GM12878 (cell line): ENCODE measurements around the gene MEDAG. TPM values are rescaled to one million over a fixed set of nuclear protein-coding genes. Genes with fewer than 3 reads are reported as not detected.

ENCODE experiments used
- ATAC-seq: fragments of 200-7000 bp; cut with Tn5 transposase; 3 replicates; pipeline ENCODE4 v1.9.1; 2020; ENCODE audit warnings: mild to moderate bottlenecking, moderate library complexity
- BruUV-seq: library from RNA; stranded (reverse); fragments of 400-500 nt; replicated peaks from 2 replicates; lab custom pipeline; 2021; lab: Mats Ljungman, UMichigan
- CTCF ChIA-PET: fragments of 300-600 bp; sonication (Branson Sonifier 250); formaldehyde crosslinking; extraction: SDS; loops from one replicate; lab custom pipeline; 2021; ENCODE audit warnings: inconsistent platforms; lab: Yijun Ruan, JAX
- POLR2A ChIA-PET: fragments of 350-600 bp; formaldehyde crosslinking; extraction: SDS; loops from one replicate; lab custom pipeline; 2021; ENCODE audit warnings: inconsistent platforms; lab: Charles Lee
- RAD21 ChIA-PET: fragments of 300-600 bp; sonication (Branson Sonifier 250); formaldehyde crosslinking; loops from one replicate; lab custom pipeline; 2023; ENCODE audit warnings: antibody characterized with exemption; ENCODE audit not compliant: unreplicated experiment; lab: Charles Lee
- SMC1A ChIA-PET: fragments of 300-600 bp; sonication (Branson Sonifier 250); formaldehyde crosslinking; loops from one replicate; lab custom pipeline; 2023; ENCODE audit not compliant: unreplicated experiment, uncharacterized antibody; lab: Charles Lee
- DNase-seq: peaks from one replicate; pipeline ENCODE4 v3.0.0-alpha.2; 2011; ENCODE audit warnings: low read depth, low spot score
- FAIRE-seq: peaks from 3 replicates; lab custom pipeline; 2011; peaks lifted over from hg19 to GRCh38; lab: Jason Lieb, UNC
- H2AFZ ChIP-seq: 2 replicates; pipeline ENCODE4 v1.6.0; 2011; ENCODE audit warnings: low read depth, low read length, control low read depth; ENCODE audit not compliant: control insufficient read depth
- H3K27ac ChIP-seq: 2 replicates; pipeline ENCODE4 v1.5.1; 2011; ENCODE audit warnings: control low read depth; ENCODE audit not compliant: control insufficient read depth, insufficient read depth
- H3K27me3 ChIP-seq, 2 experiments: replicated peaks in 1 of 2; 2 replicates each; pipeline versions ENCODE4 v1.6.0 to v1.6.1; 2011; ENCODE audit warnings: low read length in 1 of 2; ENCODE audit not compliant: control insufficient read depth in 2 of 2, insufficient read depth in 2 of 2
- H3K36me3 ChIP-seq, 2 experiments: 2 replicates each; pipeline ENCODE4 v1.5.1; 2011; ENCODE audit warnings: low read length in 1 of 2; ENCODE audit not compliant: control insufficient read depth in 2 of 2, insufficient read depth in 2 of 2
- H3K4me1 ChIP-seq: 2 replicates; pipeline ENCODE4 v1.6.1; 2011; ENCODE audit warnings: mild to moderate bottlenecking, low read length, moderate library complexity, mixed read lengths; ENCODE audit not compliant: control insufficient read depth, insufficient read depth
- H3K4me2 ChIP-seq: 2 replicates; pipeline ENCODE4 v1.6.0; 2011; ENCODE audit warnings: control low read depth; ENCODE audit not compliant: control insufficient read depth, insufficient read depth
- H3K4me3 ChIP-seq: fragments of 200-600 bp; sonication (generic); 2 replicates; pipeline ENCODE4 v1.5.1; 2016
- H3K79me2 ChIP-seq: 2 replicates; pipeline ENCODE4 v1.6.0; 2011; ENCODE audit warnings: low read length; ENCODE audit not compliant: control insufficient read depth, insufficient read depth
- H3K9ac ChIP-seq: 2 replicates; pipeline ENCODE4 v1.8.0; 2011; ENCODE audit warnings: low read length, control low read depth, mixed read lengths; ENCODE audit not compliant: control insufficient read depth, insufficient read depth
- H3K9me3 ChIP-seq: replicated peaks from 3 replicates; pipeline ENCODE4 v1.5.1; 2011; ENCODE audit warnings: mild to moderate bottlenecking, low read length; ENCODE audit not compliant: control insufficient read depth, insufficient read depth
- H4K20me1 ChIP-seq: 2 replicates; pipeline ENCODE4 v1.6.0; 2011; ENCODE audit not compliant: control insufficient read depth, insufficient read depth
- DPF2 ChIP-seq: fragments of 450-650 bp; IDR thresholded peaks from 2 replicates; pipeline ENCODE4 v1.6.1; 2017; ENCODE audit warnings: mild to moderate bottlenecking
- HCFC1 ChIP-seq: fragments of 150-350 bp; IDR thresholded peaks from 2 replicates; pipeline ENCODE4 v1.6.1; 2014; ENCODE audit warnings: low read length
- HDAC2 ChIP-seq: fragments of 200-600 bp; sonication (generic); IDR thresholded peaks from 2 replicates; pipeline ENCODE4 v1.6.1; 2017
- MEF2B ChIP-seq: fragments of 450-650 bp; IDR thresholded peaks from 2 replicates; pipeline ENCODE4 v1.6.1; 2018; ENCODE audit warnings: mild to moderate bottlenecking, moderate library complexity; ENCODE audit not compliant: partially characterized antibody, poor library complexity, severe bottlenecking
- POLR2AphosphoS5 ChIP-seq: IDR thresholded peaks from 2 replicates; pipeline ENCODE4 v1.6.1; 2011; ENCODE audit warnings: mild to moderate bottlenecking, low read length, inconsistent platforms
- RAD21 ChIP-seq: IDR thresholded peaks from 2 replicates; pipeline ENCODE4 v1.6.1; 2011; ENCODE audit warnings: mild to moderate bottlenecking, low read depth, low read length, moderate library complexity; ENCODE audit not compliant: insufficient read depth
- RAD51 ChIP-seq: fragments of 450-650 bp; IDR thresholded peaks from 2 replicates; pipeline ENCODE4 v1.6.1; 2016; ENCODE audit warnings: moderate library complexity, mild to moderate bottlenecking, inconsistent platforms
- RB1 ChIP-seq: fragments of 450-650 bp; formaldehyde crosslinking; IDR thresholded peaks from 2 replicates; pipeline ENCODE4 v1.6.1; 2017; ENCODE audit warnings: mild to moderate bottlenecking, borderline replicate concordance
- SIN3A ChIP-seq: IDR thresholded peaks from 2 replicates; pipeline ENCODE4 v1.6.1; 2012; ENCODE audit warnings: low read depth, low read length, improper control_type of control experiment
- ZNF207 ChIP-seq: fragments of 450-650 bp; IDR thresholded peaks from 2 replicates; pipeline ENCODE4 v1.6.1; 2014; ENCODE audit warnings: antibody characterized with exemption, mild to moderate bottlenecking, borderline replicate concordance
- WGBS: methylation state at CpG from one replicate; pipeline ENCODE4 v1.1.6; 2016; ENCODE audit warnings: low lambda C conversion rate; ENCODE audit not compliant: insufficient replicate concordance, insufficient coverage; ENCODE audit errors: missing lambda C conversion rate; 5-methylcytosine and 5-hydroxymethylcytosine counted together
- in situ Hi-C: fragments of 300-500 bp; cut with MboI; formaldehyde crosslinking; loops from 9 replicates; pipeline ENCODE4 v1.14.3; 2018; ENCODE audit warnings: mixed read lengths
- intact Hi-C: fragments of 100-400 bp; cut with micrococcal nuclease; formaldehyde crosslinking; loops from one replicate; pipeline ENCODE4 v1.14.2; 2022; ENCODE audit not compliant: unreplicated experiment
- polyA plus RNA-seq, 11 experiments: library from polyadenylated mRNA; depleted of rRNA in 4 of 11; unstranded in 6 of 11; stranded (reverse) in 5 of 11; fragments of >200 nt; fragmentation: Nextera tagmentation in 4 of 11; fragmentation: Illumina TruSeq in 1 of 11; extraction: Ambion mirVana in 4 of 11; extraction: Trizol in 1 of 11; gene quantifications; 1 replicate in 1 of 11; 2 replicates in 10 of 11; pipeline versions ENCODE4 v1.2.1 to v1.2.3, GENCODE V29; 2011 to 2016; ENCODE audit warnings: inconsistent platforms in 2 of 11, missing spikeins in 2 of 11, low read depth in 1 of 11
- total RNA-seq, 4 experiments: library from RNA; depleted of rRNA in 3 of 4; stranded (reverse); fragments of >200 nt in 3 of 4; fragmentation: Illumina TruSeq in 1 of 4; extraction: Trizol in 1 of 4; gene quantifications; 2 replicates each; pipeline versions ENCODE4 v1.2.1 to v1.2.3, GENCODE V29; 2013 to 2021
- TF ChIP-seq, protein P1 (sequence below): IDR thresholded peaks from 2 replicates; pipeline ENCODE4 v1.6.1; 2012; ENCODE audit warnings: low read length, inconsistent platforms
- TF ChIP-seq, protein P2 (sequence below): IDR thresholded peaks from 2 replicates; pipeline ENCODE4 v1.6.1; 2011; ENCODE audit warnings: borderline replicate concordance, low read depth, mild to moderate bottlenecking, moderate library complexity, mixed read lengths, low read length; ENCODE audit not compliant: insufficient read depth; ENCODE audit errors: extremely low read length

Gene MEDAG
- total and polyA plus RNA-seq, 10 of the 15 experiments (the other 5 are each of a cell fraction or from before 2014, with no cell fraction given): 0.03 TPM; not detected in 9

DNA sequence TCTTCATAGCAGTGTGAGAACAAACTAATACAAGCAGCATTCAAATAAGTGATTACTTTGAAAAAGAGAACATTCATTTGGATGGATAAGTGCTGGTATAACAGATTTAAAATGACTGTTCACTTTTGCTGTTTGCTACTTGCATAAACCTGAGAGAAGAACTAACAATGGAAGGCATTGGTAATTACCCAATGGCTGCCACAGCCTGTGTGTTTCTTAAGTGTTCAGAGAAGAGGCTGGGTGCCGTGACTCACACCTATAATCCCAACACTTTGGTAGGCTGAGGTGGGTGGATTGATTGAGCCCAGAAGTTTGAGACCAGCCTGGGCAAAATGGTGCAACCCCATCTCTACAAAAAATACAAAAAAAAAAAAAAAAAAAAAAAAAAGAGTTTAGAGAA lies 21.5 kb downstream of the MEDAG start:
- Histone ChIP-seq H3K4me2 (no peak overlapping the region), H3K36me3 (no peaks in the 10 kb centered on the region), H4K20me1 (no peaks in the 10 kb centered on the region), H3K4me3 (no peak overlapping the region), H3K27ac (no peak overlapping the region), H3K27me3 (peaks cover 0 to under 1% of the 10 kb centered on the region in 2 experiments; a peak in 1 of 4 replicates), H3K79me2 (no peaks in the 10 kb centered on the region), H3K4me1 (no peaks in the 10 kb centered on the region), H3K9me3 (no peaks in the 10 kb centered on the region), H3K9ac (no peak overlapping the region), H2AFZ (no peak overlapping the region)
- FAIRE-seq (no peak), ATAC-seq (no peak), DNase-seq (no peak)
- RAD21 ChIA-PET: no interaction called here
- no TSS peak for BruUV-seq
- intact Hi-C loops: no loop called here
- SMC1A ChIA-PET: no interaction called here
- in situ Hi-C loops: no loop called here
- POLR2A ChIA-PET: no interaction called here
- CTCF ChIA-PET: no interaction called here
- 43% methylated on average over 1 of the region's 1 CpG for WGBS
- TF ChIP-seq RB1 (no peak), HCFC1 (no peak), SIN3A (no peak), DPF2 (no peak), MEF2B (no peak), RAD51 (no peak), POLR2AphosphoS5 (no peak), HDAC2 (no peak), RAD21 (no peak), ZNF207 (no peak)
- TF ChIP-seq, protein P1, sequence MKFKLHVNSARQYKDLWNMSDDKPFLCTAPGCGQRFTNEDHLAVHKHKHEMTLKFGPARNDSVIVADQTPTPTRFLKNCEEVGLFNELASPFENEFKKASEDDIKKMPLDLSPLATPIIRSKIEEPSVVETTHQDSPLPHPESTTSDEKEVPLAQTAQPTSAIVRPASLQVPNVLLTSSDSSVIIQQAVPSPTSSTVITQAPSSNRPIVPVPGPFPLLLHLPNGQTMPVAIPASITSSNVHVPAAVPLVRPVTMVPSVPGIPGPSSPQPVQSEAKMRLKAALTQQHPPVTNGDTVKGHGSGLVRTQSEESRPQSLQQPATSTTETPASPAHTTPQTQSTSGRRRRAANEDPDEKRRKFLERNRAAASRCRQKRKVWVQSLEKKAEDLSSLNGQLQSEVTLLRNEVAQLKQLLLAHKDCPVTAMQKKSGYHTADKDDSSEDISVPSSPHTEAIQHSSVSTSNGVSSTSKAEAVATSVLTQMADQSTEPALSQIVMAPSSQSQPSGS: no peak
- TF ChIP-seq, protein P2, sequence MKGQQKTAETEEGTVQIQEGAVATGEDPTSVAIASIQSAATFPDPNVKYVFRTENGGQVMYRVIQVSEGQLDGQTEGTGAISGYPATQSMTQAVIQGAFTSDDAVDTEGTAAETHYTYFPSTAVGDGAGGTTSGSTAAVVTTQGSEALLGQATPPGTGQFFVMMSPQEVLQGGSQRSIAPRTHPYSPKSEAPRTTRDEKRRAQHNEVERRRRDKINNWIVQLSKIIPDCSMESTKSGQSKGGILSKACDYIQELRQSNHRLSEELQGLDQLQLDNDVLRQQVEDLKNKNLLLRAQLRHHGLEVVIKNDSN: no peak
